Endothelial cell of umbilical vein (primary cell): Measurements from ENCODE around the gene TRAPPC3. TPM values are rescaled to one million over a fixed set of nuclear protein-coding genes. Genes with fewer than 3 reads are reported as not detected.

Experiments
- BruUV-seq: library from RNA; stranded (reverse); fragments of 400-500 nt; replicated peaks from 2 replicates; lab custom pipeline; 2021; lab: Mats Ljungman, UMichigan
- CTCF ChIA-PET: fragments of 300-600, 350-600 bp; sonication (Branson Sonifier 250); formaldehyde crosslinking; loops from one replicate; lab custom pipeline; 2021; ENCODE audit warnings: antibody characterized with exemption, inconsistent platforms; lab: Charles Lee
- POLR2A ChIA-PET: fragments of 300-600, 350-600 bp; sonication (Branson Sonifier 250); formaldehyde crosslinking; loops from one replicate; lab custom pipeline; 2021; ENCODE audit warnings: antibody characterized with exemption, inconsistent platforms; lab: Charles Lee
- DNase-seq: peaks from one replicate; pipeline ENCODE4 v3.0.0-alpha.2; 2011; ENCODE audit warnings: low read depth, low spot score
- FAIRE-seq: peaks from 2 replicates; lab custom pipeline; 2011; peaks lifted over from hg19 to GRCh38; lab: Jason Lieb, UNC
- H2AFZ ChIP-seq: 2 replicates; pipeline ENCODE4 v1.6.0; 2012; ENCODE audit warnings: low read depth, low read length, control low read depth, inconsistent platforms
- H3K27ac ChIP-seq: 2 replicates; pipeline ENCODE4 v1.5.1; 2011; ENCODE audit warnings: low read depth, mild to moderate bottlenecking, control low read depth, low read length, moderate library complexity; ENCODE audit not compliant: insufficient read depth
- H3K27me3 ChIP-seq, 2 experiments: 2 replicates each; pipeline versions ENCODE4 v1.6.0 to v1.6.1; 2011; ENCODE audit warnings: low read length in 2 of 2, mixed read lengths in 1 of 2; ENCODE audit not compliant: control insufficient read depth in 2 of 2, insufficient read depth in 2 of 2
- H3K36me3 ChIP-seq, 2 experiments: 2 replicates in 1 of 2; 3 replicates in 1 of 2; pipeline ENCODE4 v1.5.1; 2011; ENCODE audit warnings: low read length in 2 of 2, mild to moderate bottlenecking in 1 of 2, moderate library complexity in 1 of 2; ENCODE audit not compliant: control insufficient read depth in 2 of 2, insufficient read depth in 2 of 2; ENCODE audit errors: extremely low read depth in 1 of 2
- H3K4me1 ChIP-seq: 3 replicates; pipeline ENCODE4 v1.5.1; 2011; ENCODE audit warnings: mild to moderate bottlenecking, low read length; ENCODE audit not compliant: control insufficient read depth, insufficient read depth; ENCODE audit errors: extremely low read depth
- H3K4me2 ChIP-seq: 2 replicates; pipeline ENCODE4 v1.6.1; 2011; ENCODE audit warnings: low read length, control low read depth, mixed read lengths; ENCODE audit not compliant: insufficient read depth
- H3K4me3 ChIP-seq, 3 experiments: fragments of 200-600 bp in 1 of 3; sonication (generic), shearing (Covaris generic) in 1 of 3; replicated peaks in 1 of 3; 2 replicates each; pipeline ENCODE4 v1.5.1; 2011 to 2016; ENCODE audit warnings: control low read depth in 3 of 3, low read length in 3 of 3, mild to moderate bottlenecking in 2 of 3, inconsistent platforms in 1 of 3, low read depth in 1 of 3, moderate library complexity in 1 of 3; ENCODE audit not compliant: insufficient read depth in 1 of 3
- H3K79me2 ChIP-seq: 2 replicates; pipeline ENCODE4 v1.6.0; 2012; ENCODE audit warnings: low read length, inconsistent platforms; ENCODE audit not compliant: control insufficient read depth, insufficient read depth
- H3K9ac ChIP-seq: replicated peaks from 2 replicates; pipeline ENCODE3; 2011; ENCODE audit warnings: low read length, control low read depth; ENCODE audit not compliant: insufficient read depth; ENCODE audit errors: extremely low read depth
- H3K9me1 ChIP-seq: replicated peaks from 3 replicates; pipeline ENCODE4 v1.6.0; 2011; ENCODE audit warnings: mild to moderate bottlenecking, low read length; ENCODE audit not compliant: control insufficient read depth, insufficient read depth; ENCODE audit errors: extremely low read depth
- H3K9me3 ChIP-seq: replicated peaks from 2 replicates; pipeline ENCODE4 v1.5.1; 2012; ENCODE audit warnings: low read length, inconsistent platforms; ENCODE audit not compliant: control insufficient read depth, insufficient read depth
- H4K20me1 ChIP-seq: replicated peaks from 2 replicates; pipeline ENCODE3; 2011; ENCODE audit warnings: mild to moderate bottlenecking, low read length; ENCODE audit not compliant: control insufficient read depth, insufficient read depth; ENCODE audit errors: extremely low read depth
- EZH2 ChIP-seq: IDR thresholded peaks from 2 replicates; pipeline ENCODE4 v1.6.1; 2012; ENCODE audit warnings: borderline replicate concordance, low read depth, mild to moderate bottlenecking, moderate library complexity, low read length, inconsistent platforms; ENCODE audit not compliant: severe bottlenecking
- FOS ChIP-seq: IDR thresholded peaks from 2 replicates; pipeline ENCODE4 v1.6.1; 2011; ENCODE audit warnings: mild to moderate bottlenecking, low read length, moderate library complexity, borderline replicate concordance; ENCODE audit not compliant: insufficient read depth
- GATA2 ChIP-seq: IDR thresholded peaks from 2 replicates; pipeline ENCODE4 v1.7.0; 2011; ENCODE audit warnings: low read depth, mild to moderate bottlenecking, moderate library complexity, mixed read lengths, low read length; ENCODE audit not compliant: insufficient read length, insufficient read depth
- JUN ChIP-seq: IDR thresholded peaks from 2 replicates; pipeline ENCODE4 v1.6.1; 2011; ENCODE audit warnings: borderline replicate concordance, low read depth; ENCODE audit not compliant: insufficient read length, insufficient read depth
- MAX ChIP-seq: IDR thresholded peaks from 2 replicates; pipeline ENCODE4 v1.6.1; 2011; ENCODE audit not compliant: insufficient read depth, insufficient read length
- MYC ChIP-seq: IDR thresholded peaks from one replicate; pipeline ENCODE4 v1.6.1; 2011; ENCODE audit warnings: mild to moderate bottlenecking, low read depth, low read length
- POLR2A ChIP-seq: IDR thresholded peaks from 2 replicates; pipeline ENCODE4 v1.6.1; 2012; ENCODE audit warnings: low read depth, mild to moderate bottlenecking, control low read depth, low read length
- POLR2AphosphoS5 ChIP-seq: IDR thresholded peaks from 2 replicates; pipeline ENCODE4 v1.6.1; 2012; ENCODE audit warnings: low read depth, mild to moderate bottlenecking, control low read depth, low read length, moderate library complexity; ENCODE audit not compliant: insufficient read depth
- dilution Hi-C: fragments of 300-500 bp; cut with MboI; formaldehyde crosslinking; loops from one replicate; pipeline ENCODE4 v1.15.0; 2019; ENCODE audit warnings: low sequenced_read_pairs; ENCODE audit not compliant: extremely low pct_ligation_motif_present
- intact Hi-C: fragments of 100-400 bp; cut with micrococcal nuclease; formaldehyde crosslinking; loops from one replicate; pipeline ENCODE4 v1.10.0; 2022
- polyA plus RNA-seq, 4 experiments: library from polyadenylated mRNA; depleted of rRNA in 3 of 4; stranded (reverse) in 3 of 4; unstranded in 1 of 4; fragments of >200 nt; gene quantifications; 2 replicates each; pipeline versions ENCODE4 v1.2.1 to v1.2.3, GENCODE V29; 2011 to 2012; ENCODE audit warnings: missing spikeins in 1 of 4
- total RNA-seq: library from RNA; stranded (reverse); gene quantifications from 2 replicates; pipeline ENCODE4 v1.2.3, GENCODE V29; 2021
- TF ChIP-seq, protein P1 (sequence below), 2 donors: IDR thresholded peaks; 1 replicate in 1 of 2; 2 replicates in 1 of 2; pipeline ENCODE4 v1.5.1; 2011; ENCODE audit warnings: low read length in 2 of 2, mild to moderate bottlenecking in 2 of 2, moderate library complexity in 2 of 2, control low read depth in 1 of 2, inconsistent platforms in 1 of 2, low read depth in 1 of 2; ENCODE audit not compliant: insufficient read depth in 1 of 2; ENCODE audit errors: extremely low read depth in 1 of 2

TRAPPC3 gene
- total and polyA plus RNA-seq, 2 donors (not counting 3 experiments of a cell fraction or from before 2014, with no cell fraction given): 93.4 to 125 TPM

DNA sequence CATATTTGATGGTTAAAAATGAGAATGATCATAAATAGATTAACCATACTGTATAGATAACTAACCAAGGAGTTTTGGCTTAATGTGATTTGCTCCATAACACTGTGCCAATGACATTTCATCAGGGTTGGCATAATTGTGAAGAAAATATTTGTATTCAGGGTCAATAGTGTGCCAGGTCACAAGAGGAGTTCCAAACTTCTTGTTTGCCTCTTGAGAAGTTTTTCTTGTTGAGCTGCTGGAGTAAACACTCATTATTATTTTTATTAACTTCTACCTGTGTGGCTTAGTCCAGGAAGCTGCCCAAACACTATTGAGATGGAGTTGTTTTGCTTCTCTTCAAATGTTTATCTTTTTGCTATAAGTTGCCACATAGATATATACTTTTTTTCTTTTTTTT, 14.1 kb upstream of the TRAPPC3 start:
- Histone ChIP-seq H3K4me1 (peaks cover 40% of the 10 kb centered on the region), H4K20me1 (peaks cover 6% of the 10 kb centered on the region), H3K9me1 (no peaks in the 10 kb centered on the region), H3K27ac (no peak overlapping the region), H3K4me3 (no peak overlapping the region), H3K36me3 (peaks cover 7 to 8% of the 10 kb centered on the region in 2 experiments), H3K4me2 (no peak overlapping the region), H3K9ac (no peak overlapping the region), H3K27me3 (no peaks in the 10 kb centered on the region), H2AFZ (no peak overlapping the region), H3K9me3 (no peaks in the 10 kb centered on the region), H3K79me2 (peaks cover 98% of the 10 kb centered on the region)
- TF ChIP-seq EZH2: no peak
- TF ChIP-seq POLR2AphosphoS5: no peak
- TF ChIP-seq JUN: no peak
- no peak for TF ChIP-seq MYC
- TF ChIP-seq FOS: no peak
- TF ChIP-seq, protein P1, sequence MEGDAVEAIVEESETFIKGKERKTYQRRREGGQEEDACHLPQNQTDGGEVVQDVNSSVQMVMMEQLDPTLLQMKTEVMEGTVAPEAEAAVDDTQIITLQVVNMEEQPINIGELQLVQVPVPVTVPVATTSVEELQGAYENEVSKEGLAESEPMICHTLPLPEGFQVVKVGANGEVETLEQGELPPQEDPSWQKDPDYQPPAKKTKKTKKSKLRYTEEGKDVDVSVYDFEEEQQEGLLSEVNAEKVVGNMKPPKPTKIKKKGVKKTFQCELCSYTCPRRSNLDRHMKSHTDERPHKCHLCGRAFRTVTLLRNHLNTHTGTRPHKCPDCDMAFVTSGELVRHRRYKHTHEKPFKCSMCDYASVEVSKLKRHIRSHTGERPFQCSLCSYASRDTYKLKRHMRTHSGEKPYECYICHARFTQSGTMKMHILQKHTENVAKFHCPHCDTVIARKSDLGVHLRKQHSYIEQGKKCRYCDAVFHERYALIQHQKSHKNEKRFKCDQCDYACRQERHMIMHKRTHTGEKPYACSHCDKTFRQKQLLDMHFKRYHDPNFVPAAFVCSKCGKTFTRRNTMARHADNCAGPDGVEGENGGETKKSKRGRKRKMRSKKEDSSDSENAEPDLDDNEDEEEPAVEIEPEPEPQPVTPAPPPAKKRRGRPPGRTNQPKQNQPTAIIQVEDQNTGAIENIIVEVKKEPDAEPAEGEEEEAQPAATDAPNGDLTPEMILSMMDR (IDR thresholded peaks at IDR 0.05; ENCODE audit: extremely low read depth in 1 of 2, insufficient read depth in 1 of 2, low read depth in 1 of 2, low read length in 2 of 2): no peak
- TF ChIP-seq POLR2A: no peak
- no peak for TF ChIP-seq MAX
- no peak for TF ChIP-seq GATA2
- intact Hi-C loops: no loop called here
- no TSS peak for BruUV-seq
- ChIA-PET POLR2A (interaction anchor here (0.7 kb wide), 1 partner anchor 15 kb away, joined by 6 read pairs; no protein-coding TSS in a partner anchor), CTCF (interaction anchor here (1.0 to 4.8 kb wide), 6 partner anchors 9 to 122 kb away, joined by 3 to 62 read pairs (median 14); partner anchors contain the start of gene TRAPPC3)
- DNase-seq (no peak), FAIRE-seq (peak; percentile 4)
- dilution Hi-C loops: no loop called here
